ENCODE measurements around the gene HDAC7.

HDAC7 gene

DNA sequence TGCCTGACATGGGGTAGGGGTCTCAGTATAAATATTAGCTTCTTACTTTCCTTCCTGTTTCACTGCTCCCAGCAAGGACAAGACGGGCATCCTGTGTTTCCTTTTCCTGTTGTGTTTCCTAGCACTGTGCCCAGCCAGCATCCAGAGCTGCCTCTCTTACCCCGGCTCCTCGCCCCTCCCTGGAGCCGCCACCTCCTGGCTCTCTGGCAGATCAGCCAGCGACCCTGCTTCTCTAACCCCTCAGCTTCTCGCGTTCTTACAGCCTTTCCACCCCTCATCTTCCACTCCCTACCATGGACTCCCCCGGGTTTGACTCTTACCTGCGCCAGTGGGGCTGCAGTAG is 17.8 kb downstream of the HDAC7 start:
- no peak for TF ChIP-seq CTCF (conservative IDR thresholded peaks at IDR 0.05; ENCODE audit: control insufficient read depth, insufficient read depth, low read depth, low read length)
- no peak overlapping the region for H3K4me3 ChIP-seq (ENCODE audit: control insufficient read depth, low read depth, low read length)
- no peak for DNase-seq (ENCODE audit: low read depth)

- no peak overlapping the region for H3K4me3 ChIP-seq (ENCODE audit: control insufficient read depth, low read depth, low read length)
- peak; percentile 29 for TF ChIP-seq CTCF (conservative IDR thresholded peaks at IDR 0.05; ENCODE audit: control insufficient read depth, insufficient read depth, low read depth, low read length)
- DNase-seq (ENCODE audit: low read depth) = no peak
These were observed 18.4 kb downstream of the HDAC7 start for GRCh38 chr12:47801170-47801903.

GRCh38 chr12:47800582-47800981 is 19.1 kb downstream of the HDAC7 start:
- no peak for DNase-seq (ENCODE audit: low read depth)
- no peak for TF ChIP-seq CTCF (conservative IDR thresholded peaks at IDR 0.05; ENCODE audit: control insufficient read depth, insufficient read depth, low read depth, low read length)
- no peak overlapping the region for H3K4me3 ChIP-seq (ENCODE audit: control insufficient read depth, low read depth, low read length)

DNA sequence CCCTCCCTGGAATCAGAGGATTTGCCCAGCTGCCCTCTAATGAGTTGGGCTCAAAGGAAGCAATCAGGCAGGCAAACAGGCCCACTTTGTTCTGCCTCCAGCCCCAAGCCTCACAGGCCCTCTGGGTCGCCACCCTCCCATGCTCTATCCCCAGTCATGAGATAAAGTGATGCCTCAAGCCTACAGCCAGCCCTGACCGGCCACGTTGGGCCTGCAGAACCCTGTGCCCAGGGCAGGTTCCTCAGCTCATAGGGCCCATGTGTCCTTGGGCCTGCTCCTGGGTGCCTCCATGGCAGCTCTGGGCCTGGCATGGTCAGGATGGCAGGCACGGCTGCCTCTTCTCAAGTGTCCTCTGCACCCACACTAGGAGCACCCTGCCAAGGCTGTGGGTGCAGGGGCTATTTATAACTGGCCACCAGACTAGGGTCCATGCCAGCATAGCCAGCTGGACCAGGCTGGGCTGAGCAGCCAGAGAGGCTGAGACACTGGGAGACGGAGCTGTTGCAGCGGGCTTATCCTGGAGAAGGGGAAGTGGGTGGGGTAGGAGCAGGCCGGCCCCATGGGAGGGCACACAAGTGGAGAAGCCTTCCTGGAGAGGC is 20.2 kb downstream of the HDAC7 start:
- no peak overlapping the region for H3K4me3 ChIP-seq (ENCODE audit: control insufficient read depth, low read depth, low read length)
- DNase-seq (ENCODE audit: low read depth) = no peak
- TF ChIP-seq CTCF (conservative IDR thresholded peaks at IDR 0.05; ENCODE audit: control insufficient read depth, insufficient read depth, low read depth, low read length) = no peak

DNA sequence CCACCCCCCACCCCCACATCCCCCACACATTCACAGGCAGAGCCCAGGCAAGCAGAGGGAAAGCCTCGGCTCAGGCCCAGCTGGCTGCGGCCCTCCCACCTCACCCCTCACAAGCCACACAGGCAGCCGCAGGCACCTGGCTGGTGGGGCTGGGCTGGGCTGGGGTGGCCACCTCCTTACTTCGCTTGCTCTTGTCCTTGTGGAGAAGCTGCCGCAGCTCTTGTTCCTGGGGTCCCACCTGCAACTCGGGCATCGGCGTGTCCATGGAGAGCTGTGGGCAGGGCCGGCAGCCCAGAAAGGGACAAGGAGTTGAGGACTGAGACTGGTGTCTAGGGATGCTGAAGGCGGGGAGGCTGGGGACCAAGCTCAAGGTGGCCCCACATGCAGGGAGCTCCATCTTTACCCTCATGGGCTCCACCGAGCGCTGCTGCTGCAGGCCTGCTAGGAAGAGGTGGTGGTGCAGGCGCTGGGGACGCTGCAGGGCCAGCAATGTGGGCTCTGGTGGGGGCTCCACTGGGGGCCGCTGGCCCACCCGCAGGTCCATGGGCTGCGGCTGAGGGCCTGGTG is 21.2 kb downstream of the HDAC7 start:
- no peak for TF ChIP-seq CTCF (conservative IDR thresholded peaks at IDR 0.05; ENCODE audit: control insufficient read depth, insufficient read depth, low read depth, low read length)
- no peak for DNase-seq (ENCODE audit: low read depth)
- H3K4me3 ChIP-seq (ENCODE audit: control insufficient read depth, low read depth, low read length) = no peak overlapping the region

DNA sequence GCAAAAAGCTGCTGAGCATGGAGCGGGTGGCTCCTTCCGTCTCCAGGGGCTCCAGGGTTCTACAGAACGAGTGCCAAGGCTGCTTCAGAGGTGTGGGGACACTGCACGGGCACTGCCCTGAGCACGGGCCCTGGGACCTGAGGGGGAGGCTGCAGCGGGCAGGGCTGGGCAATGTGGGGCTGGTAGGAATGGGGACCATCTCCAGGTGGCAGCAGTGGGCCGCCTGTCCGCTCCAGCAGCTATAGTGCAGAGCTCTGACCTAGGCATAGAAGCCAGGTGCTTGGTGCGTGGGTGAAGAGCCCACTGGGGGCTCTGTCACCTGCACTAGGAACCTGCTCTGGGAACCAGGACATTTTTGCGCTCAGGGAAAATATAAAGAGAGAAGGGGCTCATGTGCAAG is 22.3 kb downstream of the HDAC7 start:
- no peak for DNase-seq (ENCODE audit: low read depth)
- peak; percentile 20 for TF ChIP-seq CTCF (conservative IDR thresholded peaks at IDR 0.05; ENCODE audit: control insufficient read depth, insufficient read depth, low read depth, low read length)
- no peak overlapping the region for H3K4me3 ChIP-seq (ENCODE audit: control insufficient read depth, low read depth, low read length)

Measured in fibroblast of mammary gland (primary cell).